GM19240 (cell line): ENCODE data around the gene IDI1.
"Not testable (repeated sequence)": the region's sequence is repeated elsewhere in the genome, so short reads cannot be mapped to it uniquely, and the experiment has no call there.

Source experiments
- DNase-seq: peaks from one replicate; pipeline ENCODE4 v3.0.0; 2011; ENCODE audit warnings: low spot score; ENCODE audit not compliant: insufficient read length

Gene IDI1

DNA sequence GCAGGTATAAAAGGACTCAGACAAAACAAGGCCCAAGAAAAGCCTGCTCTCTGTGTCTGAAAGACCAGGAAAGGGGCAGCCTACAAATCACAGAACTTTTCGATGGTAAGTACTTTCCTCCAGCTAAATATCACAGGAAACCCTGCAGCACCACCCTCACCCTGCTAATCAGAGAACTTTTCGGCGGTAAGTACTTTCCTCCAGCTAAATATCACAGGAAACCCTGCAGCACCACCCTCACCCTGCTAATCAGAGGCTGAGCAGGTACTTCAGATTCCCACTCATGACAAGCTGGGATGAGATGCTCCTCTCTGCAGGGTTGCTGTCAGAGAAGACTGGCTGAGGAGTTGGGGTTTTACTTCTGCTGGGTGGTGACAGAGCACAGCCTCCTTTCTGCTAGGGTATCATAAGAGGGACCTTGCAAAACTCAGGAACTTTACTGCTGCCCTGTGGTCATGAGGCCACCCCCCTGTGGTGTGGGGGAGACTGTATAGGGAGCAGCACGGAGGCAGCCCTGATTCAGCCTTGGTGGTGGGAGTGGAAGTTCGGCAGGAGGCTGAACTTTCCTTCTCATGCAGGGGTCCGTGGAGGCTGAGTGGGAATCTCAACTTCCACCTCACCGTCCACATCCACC, 14.4 kb upstream of the IDI1 start:
- DNase-seq = no peak

DNA sequence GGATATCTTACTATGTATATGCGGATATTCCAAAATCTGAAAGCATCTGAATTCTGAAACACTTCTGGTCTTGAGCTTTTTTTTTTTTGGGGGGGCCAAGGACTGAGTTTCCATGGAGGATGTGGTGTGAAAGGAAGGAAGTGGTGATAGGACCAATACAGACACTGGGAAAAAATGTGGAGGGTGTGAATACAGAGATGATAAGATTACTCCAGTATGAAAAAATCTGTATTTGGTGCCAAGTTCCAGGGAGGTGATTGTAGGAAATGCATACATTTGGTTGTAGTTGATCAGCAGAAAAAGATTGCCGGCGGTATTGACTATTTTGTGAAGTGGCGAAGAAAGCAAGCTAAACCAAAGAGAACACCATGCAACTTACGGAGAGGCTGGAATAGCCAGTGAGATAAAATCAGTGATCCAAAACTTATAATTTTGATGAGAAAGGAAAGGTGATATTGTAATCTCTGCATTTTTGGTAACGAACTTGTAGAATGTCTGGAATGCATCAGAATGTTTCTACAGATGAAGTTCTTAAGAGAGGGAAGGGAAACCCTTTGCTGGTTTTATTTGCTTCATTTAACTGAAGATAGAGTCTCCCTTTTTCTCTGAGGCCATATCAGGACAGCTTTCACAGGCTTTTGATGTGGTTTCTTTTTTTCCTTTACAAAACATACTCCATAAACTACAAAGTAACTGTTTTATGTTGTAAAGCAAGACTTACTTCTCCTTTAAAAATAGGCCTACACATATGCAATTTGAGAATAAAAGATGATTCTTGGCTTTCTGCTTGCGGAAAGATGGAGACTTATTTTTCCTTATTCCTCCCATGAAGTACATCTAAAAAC, 13.2 kb upstream of the IDI1 start:
- DNase-seq = no peak

DNA sequence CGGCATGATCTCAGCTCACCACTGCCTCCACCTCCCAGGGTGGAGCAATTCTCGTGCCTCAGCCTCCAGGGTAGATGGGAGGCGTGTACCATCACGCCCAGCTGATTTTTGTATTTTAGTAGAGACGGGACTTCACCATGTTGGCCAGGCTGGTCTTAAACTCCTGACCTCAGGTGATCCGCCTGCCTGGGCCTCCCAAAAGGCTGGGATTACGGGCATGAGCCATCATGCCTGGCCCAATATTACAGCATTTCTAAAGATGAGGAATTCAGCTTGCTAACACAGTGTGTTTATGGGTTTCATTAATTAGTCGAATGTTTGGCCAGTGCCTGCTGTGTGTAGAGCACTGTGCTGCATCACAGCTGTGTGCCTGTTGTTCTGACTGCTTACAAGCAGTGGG, 11.0 kb upstream of the IDI1 start:
- no peak for DNase-seq

GRCh38 chr10:1058017-1058416, 9.1 kb upstream of the IDI1 start:
- no peak for DNase-seq

GRCh38 chr10:1057106-1057657, 8.3 kb upstream of the IDI1 start:
- no peak for DNase-seq

DNA sequence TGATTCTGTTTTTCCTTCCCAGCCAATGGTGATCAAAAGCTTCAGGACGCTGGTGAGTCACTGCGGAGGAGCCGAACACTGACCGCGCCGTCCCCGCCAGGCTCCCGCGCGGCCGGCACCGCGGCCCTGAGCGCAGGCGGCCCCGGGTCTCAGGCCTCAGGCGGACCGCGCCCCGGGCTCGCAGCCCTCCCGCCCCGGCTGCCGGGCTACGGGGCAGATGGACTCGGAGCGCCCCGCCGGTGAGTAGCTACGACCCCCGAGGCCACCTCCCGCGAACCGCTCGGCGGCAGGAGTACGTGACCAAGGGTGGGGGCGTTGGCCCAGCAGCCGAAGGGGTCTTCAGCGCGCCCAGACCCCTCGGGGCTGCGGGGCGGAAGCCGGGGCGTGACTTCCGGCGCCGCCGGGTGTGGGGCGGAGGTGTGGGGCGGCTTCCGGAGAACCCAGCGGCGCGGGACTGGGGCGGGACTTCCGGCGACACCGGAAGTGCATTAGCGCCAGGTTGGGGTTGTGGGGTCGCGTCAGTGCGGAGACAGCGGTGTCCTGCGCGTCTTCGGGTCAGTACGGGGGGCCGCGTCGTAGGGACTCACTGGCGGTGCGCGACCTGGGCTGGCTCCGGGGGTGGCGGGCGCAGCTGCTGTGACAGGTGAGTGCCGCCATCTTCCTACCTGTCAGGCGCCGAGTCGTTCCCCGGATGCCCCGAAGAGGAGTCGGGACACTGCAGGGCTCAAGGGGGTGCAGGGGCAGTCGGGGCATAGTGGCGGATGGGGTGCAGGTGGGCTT, 7.6 kb upstream of the IDI1 start, which contains the start of gene WDR37:
Gene WDR37 (plus strand): TSS at position 60 of the 780 bp plus-strand sequence. CDS start 15,771 bp downstream, outside the sequence.
- DNase-seq = peak; percentile 71

GRCh38 chr10:1054684-1055083, 5.8 kb upstream of the IDI1 start:
- no peak for DNase-seq

GRCh38 chr10:1050554-1050953, 1.6 kb upstream of the IDI1 start:
- DNase-seq = no peak

- no peak for DNase-seq
These were observed 1.2 kb upstream of the IDI1 start for GRCh38 chr10:1050145-1050544.

DNA sequence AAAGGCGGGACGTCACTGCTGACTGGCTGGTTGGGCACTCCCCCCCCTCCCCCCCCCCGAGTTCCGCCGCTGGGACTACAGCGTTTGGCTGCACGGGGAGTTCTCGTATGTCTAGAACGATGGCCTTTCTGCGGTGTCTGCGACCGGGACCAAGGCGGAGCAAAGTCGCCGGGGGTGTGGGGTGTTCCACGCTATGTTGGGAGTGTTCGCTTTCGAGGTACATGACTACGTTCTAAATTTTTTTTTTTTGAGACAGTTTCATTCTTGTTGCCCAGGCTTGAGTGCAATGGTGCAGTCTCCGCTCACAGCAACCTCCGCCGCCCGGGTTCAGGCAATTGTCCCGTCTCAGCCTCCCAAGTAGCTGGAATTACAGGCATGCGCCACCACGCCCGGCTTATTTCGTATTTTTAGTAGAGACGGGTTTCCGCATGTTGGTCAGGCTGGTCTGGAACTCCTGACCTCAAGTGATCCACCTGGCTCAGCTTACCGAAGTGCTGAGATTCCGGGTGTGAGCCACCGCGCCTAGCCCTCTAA, 573 bp upstream of the IDI1 start:
- DNase-seq = no peak

DNA sequence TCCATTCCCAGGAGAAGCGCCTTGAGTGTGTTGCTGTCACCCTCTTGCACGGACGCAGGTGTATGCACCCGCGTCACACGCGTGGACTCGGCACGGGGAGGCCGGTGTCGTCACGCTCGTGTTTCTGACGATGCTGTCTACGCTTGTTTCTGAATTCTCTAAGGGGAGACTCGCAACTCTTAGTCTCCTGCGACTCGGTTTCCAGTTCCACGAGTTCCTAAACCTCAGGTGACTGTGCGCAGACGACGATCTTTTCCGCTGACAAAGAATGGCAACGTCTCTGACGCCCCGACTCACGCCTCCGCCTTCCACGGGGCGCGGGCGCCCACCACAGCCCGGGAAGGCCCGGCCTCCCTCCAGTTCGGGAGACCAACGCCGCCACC, 579 bp downstream of the IDI1 start:
- DNase-seq = no peak

GRCh38 chr10:1047937-1048336, 982 bp downstream of the IDI1 start:
- no peak for DNase-seq

- DNase-seq = no peak
These were observed 3.5 kb downstream of the IDI1 start for GRCh38 chr10:1045415-1045814.

DNA sequence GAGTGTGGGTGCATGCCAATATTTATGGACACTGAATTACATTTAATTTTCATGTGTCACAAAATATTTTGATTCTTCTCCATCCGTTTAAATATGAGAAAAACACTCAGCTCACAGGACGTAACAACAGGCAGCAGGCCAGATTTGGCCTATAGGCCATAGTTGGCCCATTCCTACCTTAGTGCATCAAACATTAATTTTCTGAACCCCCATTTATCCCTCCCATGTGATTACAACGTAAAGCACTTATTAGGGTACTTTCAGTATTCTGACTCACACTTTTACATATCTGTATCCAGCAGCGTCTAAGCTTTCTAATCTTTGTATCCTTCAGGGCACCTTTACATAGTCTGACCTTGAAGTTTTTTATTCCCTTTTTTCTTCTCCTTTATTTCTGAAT, 4.0 kb downstream of the IDI1 start:
- no peak for DNase-seq

DNA sequence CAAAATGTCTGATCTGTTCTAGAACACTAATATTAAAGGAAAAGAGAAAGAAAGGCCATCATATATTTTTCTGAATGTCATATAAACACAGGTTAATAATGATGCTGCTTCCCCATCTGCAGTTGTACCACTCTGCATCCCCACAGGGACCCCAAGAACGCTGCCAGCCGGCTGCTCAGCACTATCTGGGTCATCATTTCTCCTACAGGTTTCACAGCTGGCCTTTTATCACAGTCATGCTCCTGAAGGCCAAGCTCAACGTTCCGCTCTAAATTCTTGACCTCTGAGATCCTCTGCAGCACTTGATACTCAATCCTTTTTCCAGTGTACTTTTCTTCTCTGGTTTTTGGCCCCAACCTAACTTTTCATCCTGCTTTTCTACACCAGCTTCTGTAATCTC, 4.8 kb downstream of the IDI1 start:
- no peak for DNase-seq

GRCh38 chr10:1043532-1043995, 5.4 kb downstream of the IDI1 start:
- peak; percentile 10 for DNase-seq

- DNase-seq = no peak
These were observed 7.4 kb downstream of the IDI1 start for GRCh38 chr10:1041514-1041913.

DNA sequence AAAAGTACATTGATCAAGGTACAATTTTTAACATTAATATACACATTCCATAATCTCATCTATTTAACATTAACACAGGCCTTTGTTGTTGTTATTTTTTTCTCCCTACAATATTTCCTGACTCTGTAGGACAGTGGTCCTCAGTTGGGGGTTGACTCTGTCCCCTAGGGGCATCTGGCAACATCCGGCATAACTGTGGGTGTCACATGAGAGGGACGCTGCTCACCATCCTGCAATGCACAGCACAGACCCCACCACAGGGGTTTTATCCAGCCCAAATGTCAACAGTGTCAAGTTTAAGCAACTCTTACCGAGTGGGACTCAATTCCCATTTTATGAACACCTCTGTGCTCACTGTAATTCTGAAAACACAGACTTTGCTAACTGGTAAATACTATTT, 8.8 kb downstream of the IDI1 start:
- DNase-seq = no peak

- DNase-seq = not testable (repeated sequence)
These were observed 10.2 kb downstream of the IDI1 start for GRCh38 chr10:1038769-1039168.

DNA sequence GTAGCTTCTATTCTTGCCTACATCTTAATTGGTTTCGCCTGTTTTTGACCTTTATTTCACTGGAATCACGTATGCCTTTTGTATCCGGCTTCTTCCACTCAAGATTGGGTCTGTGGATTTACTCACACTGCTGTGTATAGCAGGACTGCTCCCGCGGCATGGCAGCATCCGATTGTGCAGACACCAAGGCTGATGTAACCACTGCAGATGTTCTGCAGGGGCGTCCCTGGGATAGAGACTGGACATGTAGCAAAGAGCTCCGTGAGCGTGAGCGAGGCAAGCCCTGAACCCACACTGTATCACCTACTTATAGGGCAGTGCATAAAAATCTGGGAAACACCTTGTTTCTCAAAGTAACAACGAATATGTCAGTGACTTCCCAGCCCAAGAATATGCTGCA, 11.8 kb downstream of the IDI1 start:
- no peak for DNase-seq

- no peak for DNase-seq
These were observed 12.6 kb downstream of the IDI1 start for GRCh38 chr10:1036341-1036791.
